Femur (tissue), 1 donor: ENCODE data around the gene CD79A.
"Not testable (repeated sequence)": the region's sequence is repeated elsewhere in the genome, so short reads cannot be mapped to it uniquely, and the experiment has no call there.

ENCODE experiments used
- DNase-seq: peaks from one replicate; pipeline ENCODE4 v3.0.0-alpha.2; 2017

Gene CD79A

GRCh38 chr19:41906916-41907680, 30.0 kb downstream of the CD79A start:
- no peak for DNase-seq

GRCh38 chr19:41907994-41908615, 31.0 kb downstream of the CD79A start:
- DNase-seq = no peak

GRCh38 chr19:41908724-41909464, 31.8 kb downstream of the CD79A start:
- no peak for DNase-seq

GRCh38 chr19:41909706-41910105, 32.6 kb downstream of the CD79A start:
- no peak for DNase-seq

DNA sequence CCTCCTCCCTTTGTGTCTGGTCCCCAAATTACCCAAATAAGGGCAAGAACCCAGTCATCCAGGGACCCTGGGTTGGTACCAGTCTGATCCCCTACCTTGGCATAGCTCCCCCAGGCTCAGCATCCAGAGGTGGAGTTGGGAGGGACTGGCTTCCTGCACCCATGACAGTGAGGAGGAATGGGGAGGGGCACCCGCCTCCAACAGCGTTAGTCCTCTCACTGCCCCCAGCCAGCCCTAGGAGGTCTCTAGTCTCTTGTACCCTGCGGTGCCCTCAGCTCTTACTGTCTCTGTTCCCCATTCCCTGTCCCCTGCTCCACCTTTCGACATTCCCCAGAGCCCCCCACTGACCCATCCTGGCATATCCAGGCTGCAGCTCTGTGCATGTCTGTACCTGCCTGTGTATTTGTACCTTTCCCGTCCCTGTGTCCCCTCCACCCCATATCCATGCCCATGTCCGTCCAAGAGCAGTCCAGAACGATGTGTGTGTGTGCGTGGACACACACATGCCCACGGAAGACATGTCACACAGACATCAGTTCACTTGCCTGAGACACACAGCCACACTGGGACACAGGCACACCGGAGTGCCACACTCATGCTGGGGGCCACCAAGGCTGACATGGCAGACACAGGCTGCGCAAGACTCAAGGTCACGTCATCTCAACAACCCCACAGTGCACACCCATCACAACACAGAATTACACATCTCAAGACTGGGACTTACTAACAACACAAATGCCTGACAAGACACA, 33.3 kb downstream of the CD79A start:
- no peak for DNase-seq

DNA sequence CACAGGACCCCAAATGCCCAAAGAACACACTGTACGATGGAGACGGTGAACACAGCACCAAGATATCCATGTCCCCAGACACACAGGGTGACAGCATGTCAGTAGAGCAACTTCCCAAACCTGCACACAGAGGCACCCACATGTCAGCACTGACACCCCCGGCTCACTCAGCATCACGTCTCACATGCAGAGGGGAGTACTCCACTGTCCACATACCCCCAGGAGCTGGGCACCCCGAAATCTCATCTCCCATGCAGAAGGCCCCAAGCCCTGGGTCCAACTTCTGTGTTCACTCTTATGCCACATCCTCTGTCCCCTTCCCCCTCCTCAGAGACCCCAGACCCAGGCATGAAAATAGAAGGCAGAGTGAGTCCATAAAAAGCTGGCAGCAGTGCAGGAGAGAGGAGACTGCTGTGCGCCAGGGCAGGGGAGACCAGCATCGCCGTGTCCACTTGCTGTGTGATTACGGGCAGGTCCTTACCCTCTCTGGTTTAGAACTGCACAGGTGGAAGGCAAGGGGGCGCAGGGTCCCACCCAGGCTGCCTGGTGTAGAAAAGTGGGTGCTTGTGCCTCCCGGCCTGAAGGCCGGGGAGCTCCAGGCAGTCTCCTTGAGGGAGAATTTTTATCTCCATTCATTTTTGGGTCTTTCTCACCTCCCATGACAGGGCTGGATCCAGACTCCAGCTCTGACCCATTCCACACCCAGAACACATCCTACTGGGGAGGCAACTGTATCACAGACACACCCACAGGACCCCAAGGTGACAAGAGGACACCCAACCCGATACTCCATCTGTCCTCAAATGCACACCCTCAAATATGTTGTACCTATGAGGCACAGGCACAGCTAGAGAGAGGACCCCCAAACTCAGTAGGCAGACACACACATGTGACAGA, 34.2 kb downstream of the CD79A start:
- no peak for DNase-seq

- DNase-seq = no peak
Observed at GRCh38 chr19:41911889-41912731, 35.0 kb downstream of the CD79A start.

GRCh38 chr19:41912899-41913537, 35.9 kb downstream of the CD79A start:
- DNase-seq = no peak

GRCh38 chr19:41913538-41914423, 36.7 kb downstream of the CD79A start:
- DNase-seq = no peak

GRCh38 chr19:41914424-41914834, 37.4 kb downstream of the CD79A start:
- not testable (repeated sequence) for DNase-seq

DNA sequence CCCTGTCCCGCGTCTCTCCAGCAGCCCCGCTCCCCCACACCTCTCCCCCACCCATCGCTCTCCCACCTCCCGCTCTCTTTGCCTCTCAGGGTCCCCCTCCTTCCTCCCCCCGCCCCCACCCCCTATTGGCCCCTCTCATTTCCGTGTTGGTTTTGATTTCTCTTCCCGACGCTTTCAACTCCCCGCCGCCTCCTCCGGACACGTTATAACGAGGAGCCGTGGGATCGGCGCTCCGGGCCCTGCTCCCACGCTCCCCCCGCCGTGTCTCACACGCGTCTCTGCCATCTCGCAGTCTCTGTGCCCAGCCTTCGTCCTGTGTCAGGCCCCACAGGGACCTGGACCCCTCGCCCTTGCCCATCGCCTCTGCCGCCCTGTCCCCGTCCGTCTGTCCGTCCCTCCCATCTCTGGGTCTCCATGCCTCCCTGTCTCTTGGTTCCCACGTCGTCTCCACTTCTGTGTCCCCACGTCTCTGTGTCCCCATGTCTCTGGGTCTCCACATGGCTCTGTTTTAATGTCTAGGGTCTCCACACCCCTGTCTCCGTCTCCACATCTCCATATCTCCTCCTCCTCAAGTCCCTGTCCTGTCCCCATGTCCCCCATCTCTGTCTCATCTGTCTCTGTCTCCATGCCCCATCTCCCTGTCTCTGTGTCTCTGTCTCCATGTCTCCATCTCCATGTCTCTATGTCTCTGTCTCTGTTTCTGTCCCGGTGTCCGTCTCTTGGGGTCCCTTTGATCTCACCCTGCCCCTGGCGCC, 38.1 kb downstream of the CD79A start:
- no peak for DNase-seq

- DNase-seq = no peak
Observed at GRCh38 chr19:41915776-41916414, 38.8 kb downstream of the CD79A start.

DNA sequence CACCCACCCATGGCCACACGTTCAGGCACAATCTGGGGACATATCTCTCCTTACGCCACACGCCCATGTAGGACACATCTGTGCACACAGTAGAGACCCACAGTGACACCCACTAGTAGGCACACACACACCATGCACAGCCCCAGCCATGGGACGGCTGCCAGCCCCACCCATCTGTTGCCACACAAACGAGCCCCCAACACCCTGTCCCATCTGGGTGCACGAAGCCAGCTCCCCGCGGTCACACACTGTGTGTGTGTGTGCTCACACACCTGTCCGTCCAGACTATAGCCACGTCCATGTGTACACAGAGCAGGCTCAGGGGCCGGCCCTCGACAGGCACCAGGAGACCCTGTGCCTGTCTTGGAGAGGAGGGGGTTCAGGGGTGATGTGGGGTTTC, 40.6 kb downstream of the CD79A start:
- no peak for DNase-seq

DNA sequence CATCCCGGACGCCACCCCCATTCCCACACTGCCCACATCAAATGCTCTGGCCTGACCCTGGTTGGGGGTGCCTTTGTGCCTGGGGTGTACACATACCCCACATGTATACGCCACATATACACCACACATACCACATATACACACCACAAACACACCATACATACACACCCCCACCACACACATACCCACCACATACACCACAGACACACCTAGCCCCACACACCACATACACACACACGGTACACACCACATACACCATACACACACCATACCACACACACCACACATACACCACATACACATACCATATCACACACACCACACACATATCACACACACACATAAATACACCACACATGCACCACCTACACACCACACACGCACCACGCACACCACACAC, 41.0 kb downstream of the CD79A start:
- DNase-seq = no peak

- DNase-seq = no peak
Observed at GRCh38 chr19:41918653-41919244, 41.7 kb downstream of the CD79A start.

DNA sequence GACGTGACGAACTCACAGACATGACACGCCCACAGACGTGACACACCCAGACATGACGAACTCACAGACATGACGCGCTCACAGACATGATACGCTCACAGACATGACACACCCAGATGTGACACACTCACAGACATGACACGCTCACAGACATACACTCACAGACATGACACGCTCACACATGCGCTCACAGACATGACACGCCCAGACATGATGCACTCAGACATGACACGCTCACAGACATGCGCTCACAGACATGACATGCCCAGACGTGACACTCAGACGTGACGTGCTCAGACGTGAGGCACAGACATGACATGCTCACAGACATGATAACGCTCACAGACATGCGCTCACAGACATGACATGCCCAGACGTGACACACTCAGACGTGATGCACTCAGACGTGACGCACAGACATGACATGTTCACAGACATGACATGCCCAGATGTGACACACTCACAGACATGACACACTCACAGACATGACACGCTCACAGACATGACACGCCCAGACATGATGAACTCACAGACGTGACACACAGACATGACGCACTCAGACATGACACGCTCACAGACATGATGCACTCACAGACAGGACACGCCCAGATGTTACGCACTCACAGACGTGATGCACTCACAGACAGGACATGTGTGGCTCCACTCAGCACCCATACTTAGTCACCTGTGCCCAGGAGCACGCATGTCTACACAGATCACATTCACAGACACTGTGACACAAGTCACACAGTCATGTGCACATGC, 43.1 kb downstream of the CD79A start:
- no peak for DNase-seq
